ENCODE results near the gene OST4.
"Not testable (repeated sequence)": the region's sequence is repeated elsewhere in the genome, so short reads cannot be mapped to it uniquely, and the experiment has no call there.

OST4 gene

GRCh38 chr2:27079233-27080139 is 8.0 kb upstream of the OST4 start:
- ATAC-seq (no peak), DNase-seq (no peak)

GRCh38 chr2:27078267-27079194 is 7.1 kb upstream of the OST4 start, which contains the start of gene EMILIN1:
EMILIN1 (plus strand) TSS chr2:27078615; CDS start chr2:27079066, 451 bp downstream.
- DNase-seq (no peak), ATAC-seq (no peak)

- DNase-seq: no peak
- ATAC-seq: no peak
Observed at GRCh38 chr2:27077231-27077630, 5.8 kb upstream of the OST4 start.

GRCh38 chr2:27076323-27076722 is 4.9 kb upstream of the OST4 start:
- ATAC-seq (no peak), DNase-seq (no peak)

- not testable (repeated sequence) for DNase-seq, ATAC-seq
Observed at GRCh38 chr2:27075566-27075871, 4.1 kb upstream of the OST4 start.

GRCh38 chr2:27074738-27075565 is 3.5 kb upstream of the OST4 start:
- peak; percentile 50 for DNase-seq
- ATAC-seq: no peak

GRCh38 chr2:27073782-27074181 is 2.3 kb upstream of the OST4 start:
- no peak for ATAC-seq
- no peak for DNase-seq

- ATAC-seq (no peak), DNase-seq (no peak)
Observed at GRCh38 chr2:27072920-27073319, 1.5 kb upstream of the OST4 start.

- peak; percentile 70 for DNase-seq
- peak; percentile 38 for ATAC-seq
Observed at GRCh38 chr2:27071990-27072830, 756 bp upstream of the OST4 start.

GRCh38 chr2:27070653-27071276 is 689 bp downstream of the OST4 start:
- peak; percentile 1 for ATAC-seq
- no peak for DNase-seq

GRCh38 chr2:27069961-27070618 is 1.4 kb downstream of the OST4 start:
- no peak for DNase-seq
- ATAC-seq: no peak

- ATAC-seq (no peak), DNase-seq (no peak)
Observed at GRCh38 chr2:27069436-27069835, 2.0 kb downstream of the OST4 start.

- DNase-seq (no peak), ATAC-seq (no peak)
Observed at GRCh38 chr2:27067385-27067784, 4.1 kb downstream of the OST4 start.

- ATAC-seq: no peak
- no peak for DNase-seq
Observed at GRCh38 chr2:27065128-27065527, 6.3 kb downstream of the OST4 start.

GRCh38 chr2:27060323-27060722 is 11.1 kb downstream of the OST4 start:
- DNase-seq: no peak
- no peak for ATAC-seq

- ATAC-seq (no peak), DNase-seq (no peak)
Observed at GRCh38 chr2:27059141-27059820, 12.2 kb downstream of the OST4 start.

GRCh38 chr2:27058210-27058609 is 13.2 kb downstream of the OST4 start:
- ATAC-seq (no peak), DNase-seq (no peak)

GRCh38 chr2:27057184-27057583 is 14.3 kb downstream of the OST4 start:
- ATAC-seq (no peak), DNase-seq (no peak)

GRCh38 chr2:27054721-27055120 is 16.7 kb downstream of the OST4 start:
- ATAC-seq (no peak), DNase-seq (no peak)

- ATAC-seq: no peak
- DNase-seq: no peak
Observed at GRCh38 chr2:27053776-27054175, 17.7 kb downstream of the OST4 start.
